ENCODE data around the gene MSANTD1.

The MSANTD1 gene

DNA sequence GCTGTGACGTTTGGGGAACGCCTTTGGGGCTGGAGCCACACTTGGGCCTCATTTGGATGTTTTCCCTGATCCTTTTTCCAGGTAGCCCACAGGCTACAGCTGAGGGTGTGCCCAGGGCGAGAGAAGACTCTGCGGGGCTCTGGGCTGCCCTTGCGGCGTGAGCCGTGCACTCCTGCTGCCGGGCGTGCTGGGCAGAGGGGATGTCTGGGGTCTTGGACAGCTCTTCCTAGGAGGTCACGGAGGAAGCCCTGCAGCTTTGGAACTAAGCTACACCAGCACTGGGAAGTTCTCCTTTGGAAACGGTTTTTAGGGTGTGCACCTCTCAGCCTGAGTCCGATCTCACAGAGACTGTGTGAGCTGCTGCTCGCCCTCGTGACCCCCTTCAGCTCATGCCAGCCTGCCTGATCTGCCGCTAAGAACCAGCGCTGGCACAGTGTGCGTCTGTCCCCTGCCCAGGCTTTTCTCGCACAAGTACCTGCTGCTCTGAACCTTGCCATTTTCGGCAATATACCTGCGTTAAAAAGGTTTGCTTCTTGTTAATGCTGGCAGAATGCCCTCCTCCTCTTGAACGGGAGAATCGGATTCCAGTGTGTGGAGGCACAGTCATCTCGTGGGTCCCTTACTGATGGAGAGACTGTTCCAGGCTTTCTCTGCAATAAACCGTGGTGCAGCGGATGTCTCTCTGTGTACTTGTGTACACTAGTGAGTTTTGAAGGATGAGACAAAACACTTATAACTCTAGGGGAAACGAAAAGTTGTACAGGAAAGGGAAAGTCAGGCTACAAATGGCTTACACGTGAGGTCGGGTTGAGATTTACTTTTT, 14.3 kb downstream of the MSANTD1 start:
- no peak for DNase-seq (ENCODE audit: low read depth, low spot score)

DNA sequence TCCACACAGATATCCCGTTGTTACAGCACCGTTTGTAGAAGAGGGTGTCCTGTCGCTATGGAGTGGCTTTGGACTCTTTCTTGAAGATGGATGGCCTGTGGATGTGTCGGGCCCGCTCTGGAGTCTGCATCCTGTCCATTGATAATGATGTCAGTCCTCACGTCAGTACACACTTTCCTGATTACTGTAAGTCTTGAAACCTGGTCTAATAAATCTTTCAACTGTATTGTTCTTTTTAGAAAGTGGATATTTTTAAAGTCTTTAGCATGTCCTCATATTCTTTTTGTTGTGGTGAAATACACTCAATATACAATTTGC, 14.9 kb downstream of the MSANTD1 start:
- no peak for DNase-seq (ENCODE audit: low read depth, low spot score)

DNA sequence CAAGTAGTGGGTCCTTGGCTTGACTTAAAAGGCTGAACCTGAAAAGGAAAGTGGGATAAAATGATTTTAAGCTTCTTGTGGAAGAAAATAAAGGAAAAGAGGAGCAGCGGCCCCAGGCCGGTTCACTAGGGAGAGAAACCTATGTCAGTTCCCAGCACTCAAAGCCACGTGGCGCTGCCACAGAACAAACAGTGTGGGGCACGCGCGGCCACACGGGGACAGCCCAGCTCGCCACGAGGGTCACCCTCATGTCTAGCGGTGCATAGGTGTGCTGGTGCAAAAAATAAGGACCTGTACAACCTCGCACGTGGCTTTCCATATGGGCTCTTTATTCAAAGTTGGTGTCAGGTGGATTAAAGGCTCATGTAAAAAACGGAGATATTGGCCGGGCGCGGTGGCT, 17.1 kb downstream of the MSANTD1 start:
- no peak for DNase-seq (ENCODE audit: low read depth, low spot score)

GRCh38 chr4:3267576-3268394, 18.8 kb downstream of the MSANTD1 start:
- DNase-seq (ENCODE audit: low read depth, low spot score), result no peak

DNA sequence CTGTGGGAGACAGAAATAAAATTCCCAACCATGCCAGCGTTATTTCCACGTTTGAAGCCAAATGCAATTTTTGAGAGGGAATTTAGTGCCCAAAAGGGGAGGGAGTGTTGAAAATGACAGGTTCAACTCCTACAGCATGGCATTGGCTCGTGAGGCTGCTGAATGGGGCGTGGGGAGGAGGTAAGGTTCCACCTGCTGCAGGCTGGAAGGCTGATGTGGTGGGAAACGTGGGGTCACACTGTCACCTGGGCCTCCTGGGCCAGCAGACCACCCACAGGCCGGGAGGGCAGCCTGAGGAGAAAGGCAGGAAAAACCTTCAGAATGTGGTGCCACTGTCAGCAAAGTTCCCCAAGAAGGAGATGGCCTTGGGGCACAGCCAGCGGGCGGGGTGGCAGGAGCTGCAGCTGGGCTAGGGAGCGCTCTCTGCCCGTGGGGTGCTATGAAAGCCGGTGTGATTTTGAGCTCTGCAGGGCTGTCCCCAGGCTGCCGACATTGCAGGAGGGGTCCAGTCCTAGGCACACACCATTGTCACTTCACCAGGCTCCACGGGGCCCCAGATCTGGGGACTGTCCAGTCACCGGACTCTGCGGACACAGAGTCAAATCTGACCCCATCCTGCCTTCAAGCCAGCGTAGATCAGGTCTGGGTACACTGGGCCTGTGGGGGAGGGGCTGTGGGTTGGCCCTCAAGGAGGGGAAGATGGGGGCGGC, 19.6 kb downstream of the MSANTD1 start:
- no peak for DNase-seq (ENCODE audit: low read depth, low spot score)

DNA sequence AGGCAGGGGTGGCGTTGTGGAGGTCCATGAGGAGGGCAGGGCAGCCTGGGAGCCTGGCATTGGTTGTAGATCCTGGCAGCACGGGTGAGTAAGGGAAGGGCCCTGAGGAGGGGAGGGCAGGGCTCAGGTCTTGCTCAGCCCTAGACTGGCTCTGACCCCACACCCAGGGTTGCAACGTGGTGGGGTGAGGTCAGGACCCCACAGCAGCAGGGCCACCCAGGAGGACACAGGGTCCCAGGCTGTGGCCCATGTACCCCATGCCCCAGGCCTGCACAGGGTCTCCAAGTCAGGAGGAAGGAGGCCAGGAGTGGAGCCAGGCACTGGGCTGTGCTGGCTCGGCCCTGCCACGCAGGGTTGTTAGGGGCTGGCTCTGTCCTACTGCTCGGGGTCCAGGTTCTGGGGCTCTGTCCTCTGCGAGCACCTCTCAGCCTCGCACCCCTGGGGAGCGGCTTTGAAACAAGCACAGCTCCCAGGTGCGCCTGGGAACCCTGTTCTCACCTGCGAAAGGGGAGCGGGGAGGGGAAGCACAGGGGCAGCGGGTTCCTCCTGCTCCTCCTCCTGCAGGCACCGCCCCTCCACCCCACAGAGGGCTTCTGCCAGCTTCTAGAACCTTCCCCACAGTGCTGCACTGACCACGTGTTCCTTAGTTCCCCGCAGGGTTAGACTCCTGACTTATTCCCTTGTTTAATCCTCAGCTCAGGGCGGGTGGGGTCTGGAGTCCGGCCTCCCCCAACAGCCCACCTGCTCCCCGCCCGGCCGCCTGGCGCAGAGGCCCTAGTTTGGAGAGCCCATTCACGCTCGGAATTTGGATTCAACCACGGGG, 20.4 kb downstream of the MSANTD1 start:
- no peak for DNase-seq (ENCODE audit: low read depth, low spot score)

- DNase-seq (ENCODE audit: low read depth, low spot score), result no peak
These were observed 21.1 kb downstream of the MSANTD1 start for GRCh38 chr4:3269991-3270611.

DNA sequence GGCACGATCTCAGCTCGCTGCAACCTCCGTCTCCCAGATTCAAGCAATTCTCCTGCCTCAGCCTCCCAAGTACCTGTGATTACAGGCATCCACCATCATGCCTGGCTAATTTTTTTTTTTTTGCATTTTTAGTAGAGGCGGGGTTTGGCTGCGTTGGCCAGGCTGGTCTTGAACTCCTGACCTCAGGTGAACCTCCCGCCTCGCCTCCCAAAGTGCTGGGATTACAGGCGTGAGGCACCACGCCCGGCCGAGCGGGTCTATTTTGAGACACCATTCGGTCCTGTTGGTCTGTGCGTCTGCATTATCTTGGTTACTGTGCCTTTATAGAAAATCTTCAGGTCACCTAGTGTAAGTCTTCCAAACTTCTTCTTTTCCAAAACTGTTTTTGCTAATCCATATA, 22.2 kb downstream of the MSANTD1 start:
- DNase-seq (ENCODE audit: low read depth, low spot score), result no peak

- DNase-seq (ENCODE audit: low read depth, low spot score), result no peak
These were observed 28.0 kb downstream of the MSANTD1 start for GRCh38 chr4:3276986-3277385.

DNA sequence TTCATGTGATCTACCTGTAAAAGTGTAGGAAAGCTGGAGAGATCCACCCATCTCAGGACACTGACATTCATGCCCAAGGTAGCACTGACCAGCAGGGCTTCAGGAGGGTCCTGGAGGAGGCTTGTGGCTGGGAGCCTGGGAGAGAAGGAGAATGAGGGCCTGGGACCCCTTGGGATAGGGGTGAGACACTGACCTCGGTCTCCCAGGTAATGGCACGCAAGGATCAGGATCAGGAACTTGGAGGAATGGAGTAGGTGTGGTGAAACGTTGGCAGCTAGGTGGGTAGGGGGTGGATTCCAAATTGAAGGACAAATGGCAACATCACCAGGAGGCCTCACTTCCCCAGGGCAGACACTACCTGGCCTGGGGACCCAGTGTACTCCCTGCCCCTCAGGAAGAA, 31.5 kb downstream of the MSANTD1 start:
- no peak for DNase-seq (ENCODE audit: low read depth, low spot score)

- no peak for DNase-seq (ENCODE audit: low read depth, low spot score)
These were observed 34.5 kb downstream of the MSANTD1 start for GRCh38 chr4:3283483-3283882.

- no peak for DNase-seq (ENCODE audit: low read depth, low spot score)
These were observed 35.0 kb downstream of the MSANTD1 start for GRCh38 chr4:3283916-3284315.

GRCh38 chr4:3284734-3285557, 36.0 kb downstream of the MSANTD1 start:
- DNase-seq (ENCODE audit: low read depth, low spot score), result no peak

- DNase-seq (ENCODE audit: low read depth, low spot score), result no peak
These were observed 36.8 kb downstream of the MSANTD1 start for GRCh38 chr4:3285558-3286334.

DNA sequence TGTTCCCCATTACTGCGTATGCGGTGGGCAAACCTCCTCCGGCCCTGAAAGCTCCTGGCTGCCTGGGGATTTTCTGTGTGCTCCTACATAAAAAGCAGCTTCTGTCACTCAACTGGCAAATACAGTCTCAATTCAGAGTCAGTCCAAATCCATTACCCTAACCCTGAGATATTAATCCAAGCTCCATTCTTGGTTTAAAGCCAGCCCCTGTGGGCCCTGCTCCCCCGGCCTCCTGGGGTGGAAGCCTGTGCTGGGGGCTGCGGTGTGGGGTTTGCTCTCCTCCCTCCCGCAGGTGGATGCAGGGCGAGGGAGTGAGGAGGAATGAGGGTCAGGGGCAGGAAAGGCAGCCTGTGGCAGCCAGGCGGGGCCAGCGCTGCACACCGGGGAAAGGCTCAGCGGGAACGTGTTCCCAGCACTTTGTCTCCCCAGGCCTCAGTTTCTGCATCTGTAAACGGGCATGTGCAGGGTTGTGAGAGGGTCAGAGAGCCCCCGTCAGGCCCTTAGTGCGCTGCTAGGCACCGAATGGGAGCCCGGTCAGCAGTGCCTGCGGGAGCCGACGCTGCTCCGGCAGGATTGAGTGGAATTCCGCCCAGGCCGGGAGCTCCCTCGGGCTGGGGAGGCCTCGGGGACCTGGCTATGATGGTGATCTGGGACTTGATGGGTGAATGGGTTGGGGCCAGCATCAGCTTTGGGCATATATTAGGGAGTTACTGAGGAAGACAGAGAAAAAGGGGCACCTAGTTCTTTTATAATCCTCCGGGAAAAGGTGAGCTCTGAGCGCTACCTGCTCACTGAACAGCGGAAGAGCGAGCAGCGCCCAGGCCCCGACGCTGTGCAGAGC, 37.6 kb downstream of the MSANTD1 start:
- no peak for DNase-seq (ENCODE audit: low read depth, low spot score)

GRCh38 chr4:3287271-3287971, 38.5 kb downstream of the MSANTD1 start:
- DNase-seq (ENCODE audit: low read depth, low spot score), result no peak

DNA sequence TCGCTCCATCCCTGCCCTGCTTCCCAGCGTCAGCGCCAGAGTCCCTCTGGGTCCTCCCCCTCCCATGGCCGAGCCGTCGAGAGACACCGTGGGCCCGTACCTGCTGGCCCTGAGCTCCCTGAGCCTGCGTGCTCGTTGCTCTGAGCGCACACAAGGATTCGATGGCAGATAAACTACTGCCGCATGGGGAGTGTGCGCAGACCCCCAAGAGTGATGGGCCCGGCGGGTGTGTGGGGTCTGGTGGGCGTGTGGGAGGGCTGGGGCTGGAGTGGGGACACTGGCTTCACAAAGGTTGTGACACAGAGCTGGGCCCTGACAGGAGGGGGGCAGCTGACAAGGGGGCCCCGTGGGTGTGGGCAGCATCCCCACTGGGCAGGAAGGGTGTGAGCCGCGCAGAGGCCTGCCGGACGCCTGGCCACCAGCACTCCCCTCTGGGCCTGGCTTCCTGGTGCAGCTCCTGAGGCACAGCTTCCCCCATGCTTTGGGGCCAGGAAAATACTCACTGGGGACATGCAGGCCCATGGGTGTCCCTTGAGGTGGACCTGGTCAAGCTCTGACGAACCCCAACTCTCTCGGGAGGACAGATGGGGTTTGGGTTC, 39.1 kb downstream of the MSANTD1 start:
- DNase-seq (ENCODE audit: low read depth, low spot score), result no peak

Data from iPS DF 19.7 (cell line).